Smooth muscle cell (in vitro differentiated cells): ENCODE measurements around the gene APOBEC3H. TPM values are rescaled to one million over a fixed set of nuclear protein-coding genes. Genes with fewer than 3 reads are reported as not detected.

Source experiments
- DNase-seq: peaks from one replicate; lab custom pipeline; 2025; ENCODE audit not compliant: unreplicated experiment; lab: John Stamatoyannopoulos, UW
- H2AFZ ChIP-seq: fragments of 200-600 bp; sonication (generic); 2 replicates; pipeline ENCODE4 v1.6.0; 2016; ENCODE audit warnings: antibody characterized with exemption, low read depth, mild to moderate bottlenecking
- H3F3A ChIP-seq: fragments of 200-600 bp; sonication (generic); 2 replicates; pipeline ENCODE4 v1.6.0; 2017; ENCODE audit warnings: antibody characterized with exemption, low read depth
- H3K27ac ChIP-seq: fragments of 200-600 bp; sonication (generic); 2 replicates; pipeline ENCODE4 v1.5.1; 2016; ENCODE audit warnings: low read depth, mild to moderate bottlenecking
- H3K27me3 ChIP-seq: fragments of 200-600 bp; sonication (generic); 2 replicates; pipeline ENCODE4 v1.6.1; 2016; ENCODE audit warnings: low read depth, mild to moderate bottlenecking
- H3K36me3 ChIP-seq: fragments of 200-600 bp; sonication (generic); 2 replicates; pipeline ENCODE4 v1.5.1; 2016; ENCODE audit warnings: low read depth
- H3K4me1 ChIP-seq: fragments of 200-600 bp; sonication (generic); 2 replicates; pipeline ENCODE4 v1.5.1; 2016; ENCODE audit warnings: low read depth
- H3K4me2 ChIP-seq: fragments of 200-600 bp; sonication (generic); 2 replicates; pipeline ENCODE4 v1.6.0; 2016; ENCODE audit warnings: mild to moderate bottlenecking
- H3K4me3 ChIP-seq: fragments of 200-600 bp; sonication (generic); 2 replicates; pipeline ENCODE4 v1.5.1; 2016; ENCODE audit warnings: mild to moderate bottlenecking
- H3K79me2 ChIP-seq: fragments of 200-600 bp; sonication (generic); 2 replicates; pipeline ENCODE4 v1.6.0; 2016; ENCODE audit warnings: low read depth, mild to moderate bottlenecking
- H3K9ac ChIP-seq: fragments of 200-600 bp; sonication (generic); 2 replicates; pipeline ENCODE4 v1.6.0; 2016; ENCODE audit warnings: low read depth
- H3K9me3 ChIP-seq: fragments of 200-600 bp; sonication (generic); replicated peaks from 2 replicates; pipeline ENCODE4 v1.5.1; 2016; ENCODE audit warnings: low read depth
- H4K20me1 ChIP-seq: fragments of 200-600 bp; sonication (generic); 2 replicates; pipeline ENCODE4 v1.6.0; 2016; ENCODE audit warnings: low read depth
- WGBS: methylation state at CpG from one replicate; pipeline ENCODE4 v1.1.7; 2016; ENCODE audit warnings: low lambda C conversion rate; 5-methylcytosine and 5-hydroxymethylcytosine counted together
- polyA plus RNA-seq: library from polyadenylated mRNA; unstranded; fragments of >200 nt; fragmentation: Nextera tagmentation; extraction: Ambion mirVana; gene quantifications from 2 replicates; pipeline ENCODE4 v1.2.1, GENCODE V29; 2016
- total RNA-seq: library from RNA; depleted of rRNA; stranded (reverse); fragments of >200 nt; gene quantifications from 2 replicates; pipeline ENCODE4 v1.2.3, GENCODE V29; 2014
- TF ChIP-seq, protein P1 (sequence below): fragments of 200-600 bp; sonication (generic); IDR thresholded peaks from 2 replicates; pipeline ENCODE4 v1.5.1; 2017; ENCODE audit warnings: borderline replicate concordance, mild to moderate bottlenecking, antibody characterized with exemption; ENCODE audit not compliant: insufficient read depth, poor library complexity, severe bottlenecking

Gene APOBEC3H
- total and polyA plus RNA-seq, 2 experiments from 2014 or later = 0.31 to 0.57 TPM

- H3F3A ChIP-seq = peaks cover 7% of the 10 kb centered on the region
- H3K9ac ChIP-seq = no peak overlapping the region
- H3K4me3 ChIP-seq = peak overlapping the region; percentile 54
- H3K79me2 ChIP-seq = no peaks in the 10 kb centered on the region
- H3K4me1 ChIP-seq = no peaks in the 10 kb centered on the region
- H2AFZ ChIP-seq = no peak overlapping the region
- no peaks in the 10 kb centered on the region for H4K20me1 ChIP-seq
- peaks cover 17% of the 10 kb centered on the region for H3K27me3 ChIP-seq
- H3K27ac ChIP-seq = no peak overlapping the region
- TF ChIP-seq, protein P1, sequence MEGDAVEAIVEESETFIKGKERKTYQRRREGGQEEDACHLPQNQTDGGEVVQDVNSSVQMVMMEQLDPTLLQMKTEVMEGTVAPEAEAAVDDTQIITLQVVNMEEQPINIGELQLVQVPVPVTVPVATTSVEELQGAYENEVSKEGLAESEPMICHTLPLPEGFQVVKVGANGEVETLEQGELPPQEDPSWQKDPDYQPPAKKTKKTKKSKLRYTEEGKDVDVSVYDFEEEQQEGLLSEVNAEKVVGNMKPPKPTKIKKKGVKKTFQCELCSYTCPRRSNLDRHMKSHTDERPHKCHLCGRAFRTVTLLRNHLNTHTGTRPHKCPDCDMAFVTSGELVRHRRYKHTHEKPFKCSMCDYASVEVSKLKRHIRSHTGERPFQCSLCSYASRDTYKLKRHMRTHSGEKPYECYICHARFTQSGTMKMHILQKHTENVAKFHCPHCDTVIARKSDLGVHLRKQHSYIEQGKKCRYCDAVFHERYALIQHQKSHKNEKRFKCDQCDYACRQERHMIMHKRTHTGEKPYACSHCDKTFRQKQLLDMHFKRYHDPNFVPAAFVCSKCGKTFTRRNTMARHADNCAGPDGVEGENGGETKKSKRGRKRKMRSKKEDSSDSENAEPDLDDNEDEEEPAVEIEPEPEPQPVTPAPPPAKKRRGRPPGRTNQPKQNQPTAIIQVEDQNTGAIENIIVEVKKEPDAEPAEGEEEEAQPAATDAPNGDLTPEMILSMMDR = no peak
- WGBS = 90% methylated on average over 14 of the region's 16 CpGs
- no peak for DNase-seq
- no peaks in the 10 kb centered on the region for H3K9me3 ChIP-seq
- no peaks in the 10 kb centered on the region for H3K36me3 ChIP-seq
- peak overlapping the region; percentile 93 for H3K4me2 ChIP-seq
These were observed 54.4 kb downstream of the APOBEC3H start for GRCh38 chr22:39151329-39151975.

GRCh38 chr22:39152024-39152510 is 55.0 kb downstream of the APOBEC3H start:
- no peak overlapping the region for H3K27ac ChIP-seq

GRCh38 chr22:39152511-39153219 is 55.6 kb downstream of the APOBEC3H start, which contains the start of gene CBX7:
Gene CBX7 (minus strand): TSS chr22:39152680. CDS start chr22:39152444, 236 bp downstream.
- no peaks in the 10 kb centered on the region for H4K20me1 ChIP-seq
- DNase-seq = peak; percentile 68
- H2AFZ ChIP-seq = peak within 1 kb of the TSS; percentile 76
- 1% methylated on average over 64 of the region's 98 CpGs for WGBS
- H3K27ac ChIP-seq = no peak within 1 kb of the TSS
- no peaks in the 10 kb centered on the region for H3K4me1 ChIP-seq
- H3K79me2 ChIP-seq = no peaks in the 10 kb centered on the region
- peak within 1 kb of the TSS; percentile 93 for H3K4me2 ChIP-seq
- peaks cover 7% of the 10 kb centered on the region for H3F3A ChIP-seq
- peaks cover 17% of the 10 kb centered on the region for H3K27me3 ChIP-seq
- H3K36me3 ChIP-seq = no peaks in the 10 kb centered on the region
- H3K9ac ChIP-seq = peak within 1 kb of the TSS; percentile 22
- TF ChIP-seq, protein P1 = no peak
- no peaks in the 10 kb centered on the region for H3K9me3 ChIP-seq
- peak within 1 kb of the TSS; percentile 54 for H3K4me3 ChIP-seq

More at GRCh38 chr22:39152024-39152510, 55.0 kb downstream of the APOBEC3H start:
- peak overlapping the region; percentile 54 for H3K4me3 ChIP-seq
- H3K9ac ChIP-seq = no peak overlapping the region
- no peak for DNase-seq
- H3K79me2 ChIP-seq = no peaks in the 10 kb centered on the region
- no peaks in the 10 kb centered on the region for H3K4me1 ChIP-seq
- no peaks in the 10 kb centered on the region for H4K20me1 ChIP-seq
- H2AFZ ChIP-seq = no peak overlapping the region
- no peaks in the 10 kb centered on the region for H3K36me3 ChIP-seq
- peaks cover 17% of the 10 kb centered on the region for H3K27me3 ChIP-seq
- H3F3A ChIP-seq = peaks cover 7% of the 10 kb centered on the region
- no peaks in the 10 kb centered on the region for H3K9me3 ChIP-seq
- 46% methylated on average over 11 of the region's 44 CpGs for WGBS
- peak overlapping the region; percentile 93 for H3K4me2 ChIP-seq
- TF ChIP-seq, protein P1 = no peak
